Keratinocyte (primary cell): ENCODE measurements around the gene CNTNAP2.

ENCODE experiments used
- EZH2 ChIP-seq: IDR thresholded peaks from one replicate; pipeline ENCODE4 v1.6.1; 2012; ENCODE audit warnings: inconsistent platforms, mild to moderate bottlenecking, low read length, moderate library complexity
- TF ChIP-seq, protein P1 (sequence below), 3 experiments: IDR thresholded peaks in 1 of 3; conservative IDR thresholded peaks in 1 of 3; optimal IDR thresholded peaks in 1 of 3; 2 replicates in 2 of 3; 3 replicates in 1 of 3; pipeline versions ENCODE3 to v1.5.1; 2011; ENCODE audit warnings: low read length in 3 of 3, mild to moderate bottlenecking in 3 of 3, moderate library complexity in 2 of 3, control low read depth in 1 of 3, inconsistent platforms in 1 of 3; ENCODE audit not compliant: insufficient read depth in 2 of 3; ENCODE audit errors: extremely low read depth in 1 of 3

- TF ChIP-seq, protein P1, sequence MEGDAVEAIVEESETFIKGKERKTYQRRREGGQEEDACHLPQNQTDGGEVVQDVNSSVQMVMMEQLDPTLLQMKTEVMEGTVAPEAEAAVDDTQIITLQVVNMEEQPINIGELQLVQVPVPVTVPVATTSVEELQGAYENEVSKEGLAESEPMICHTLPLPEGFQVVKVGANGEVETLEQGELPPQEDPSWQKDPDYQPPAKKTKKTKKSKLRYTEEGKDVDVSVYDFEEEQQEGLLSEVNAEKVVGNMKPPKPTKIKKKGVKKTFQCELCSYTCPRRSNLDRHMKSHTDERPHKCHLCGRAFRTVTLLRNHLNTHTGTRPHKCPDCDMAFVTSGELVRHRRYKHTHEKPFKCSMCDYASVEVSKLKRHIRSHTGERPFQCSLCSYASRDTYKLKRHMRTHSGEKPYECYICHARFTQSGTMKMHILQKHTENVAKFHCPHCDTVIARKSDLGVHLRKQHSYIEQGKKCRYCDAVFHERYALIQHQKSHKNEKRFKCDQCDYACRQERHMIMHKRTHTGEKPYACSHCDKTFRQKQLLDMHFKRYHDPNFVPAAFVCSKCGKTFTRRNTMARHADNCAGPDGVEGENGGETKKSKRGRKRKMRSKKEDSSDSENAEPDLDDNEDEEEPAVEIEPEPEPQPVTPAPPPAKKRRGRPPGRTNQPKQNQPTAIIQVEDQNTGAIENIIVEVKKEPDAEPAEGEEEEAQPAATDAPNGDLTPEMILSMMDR (optimal IDR thresholded peaks at IDR 0.05 in 1 of 3, IDR thresholded peaks at IDR 0.05 in 1 of 3, conservative IDR thresholded peaks at IDR 0.05 in 1 of 3; ENCODE audit: extremely low read depth in 1 of 3, insufficient read depth in 2 of 3, low read length in 3 of 3) = no peak
- no peak for TF ChIP-seq EZH2
Observed at GRCh38 chr7:148447221-148447849, 2330.7 kb downstream of the CNTNAP2 start.
